BJ (cell line): ENCODE data around the gene GRIK2. TPM values are rescaled to one million over a fixed set of nuclear protein-coding genes. Genes with fewer than 3 reads are reported as not detected.

Source experiments
- CTCF ChIA-PET: fragments of 350-600 bp; formaldehyde crosslinking; extraction: SDS; loops from one replicate; lab custom pipeline; 2021; ENCODE audit warnings: antibody characterized with exemption, inconsistent platforms; lab: Yijun Ruan, JAX
- POLR2A ChIA-PET: fragments of 300-600 bp; sonication (Branson Sonifier 250); formaldehyde crosslinking; extraction: SDS; loops from one replicate; lab custom pipeline; 2021; ENCODE audit warnings: antibody characterized with exemption; lab: Charles Lee
- DNase-seq: peaks from one replicate; pipeline ENCODE4 v3.0.0-alpha.2; 2011; ENCODE audit warnings: low read depth
- H3K27me3 ChIP-seq: 2 replicates; pipeline ENCODE4 v1.6.0; 2011; ENCODE audit warnings: low read length; ENCODE audit not compliant: control insufficient read depth, insufficient read depth
- H3K36me3 ChIP-seq: 2 replicates; pipeline ENCODE4 v1.5.1; 2011; ENCODE audit warnings: low read length; ENCODE audit not compliant: control insufficient read depth, insufficient read depth
- H3K4me3 ChIP-seq: 2 replicates; pipeline ENCODE4 v1.5.1; 2011; ENCODE audit warnings: low read depth, mild to moderate bottlenecking, control low read depth, low read length
- CTCF ChIP-seq: IDR thresholded peaks from 2 replicates; pipeline ENCODE4 v1.5.1; 2011; ENCODE audit warnings: low read depth, mild to moderate bottlenecking, control low read depth, inconsistent platforms, low read length, moderate library complexity; ENCODE audit not compliant: insufficient read depth
- polyA plus RNA-seq: library from polyadenylated mRNA; depleted of rRNA; stranded (reverse); fragments of >200 nt; gene quantifications from 2 replicates; pipeline ENCODE4 v1.2.3, GENCODE V29; 2011

The GRIK2 gene
- polyA plus RNA-seq, 1 experiment = 23.0 TPM

- POLR2A ChIA-PET = no interaction called here
- no peaks in the 10 kb centered on the region for H3K36me3 ChIP-seq
- no peaks in the 10 kb centered on the region for H3K27me3 ChIP-seq
- no peak for DNase-seq
- TF ChIP-seq CTCF = no peak
- CTCF ChIA-PET = no interaction called here
- H3K4me3 ChIP-seq = no peak overlapping the region
These were observed 601.0 kb downstream of the GRIK2 start for GRCh38 chr6:101994521-101994920.

GRCh38 chr6:102015431-102015830, 621.9 kb downstream of the GRIK2 start:
- CTCF ChIA-PET = no interaction called here
- TF ChIP-seq CTCF = no peak
- no peak for DNase-seq
- Histone ChIP-seq H3K27me3 (no peaks in the 10 kb centered on the region), H3K36me3 (no peaks in the 10 kb centered on the region), H3K4me3 (no peak overlapping the region)
- POLR2A ChIA-PET = no interaction called here

- Histone ChIP-seq H3K27me3 (no peaks in the 10 kb centered on the region), H3K4me3 (no peak overlapping the region), H3K36me3 (no peaks in the 10 kb centered on the region)
- CTCF ChIA-PET = no interaction called here
- DNase-seq = no peak
- no peak for TF ChIP-seq CTCF
- POLR2A ChIA-PET = no interaction called here
These were observed 628.8 kb downstream of the GRIK2 start for GRCh38 chr6:102022281-102022680.

GRCh38 chr6:102022803-102023202, 629.3 kb downstream of the GRIK2 start:
- H3K27me3 ChIP-seq = no peaks in the 10 kb centered on the region
- no peak for TF ChIP-seq CTCF
- CTCF ChIA-PET = interaction anchor here (0.6 kb wide), 1 partner anchor 40 kb away, joined by 4 read pairs; no protein-coding TSS in a partner anchor
- POLR2A ChIA-PET = no interaction called here
- no peaks in the 10 kb centered on the region for H3K36me3 ChIP-seq
- no peak for DNase-seq
- no peak overlapping the region for H3K4me3 ChIP-seq

- Histone ChIP-seq H3K27me3 (no peaks in the 10 kb centered on the region), H3K36me3 (no peaks in the 10 kb centered on the region), H3K4me3 (no peak overlapping the region)
- ChIA-PET CTCF (no interaction called here), POLR2A (no interaction called here)
- DNase-seq = no peak
- no peak for TF ChIP-seq CTCF
These were observed 630.6 kb downstream of the GRIK2 start for GRCh38 chr6:102023977-102024657.
